DOHH2 (cell line): ENCODE measurements around the gene MED13.

Source experiments
- H3F3A ChIP-seq: fragments of 200-600 bp; sonication (generic), shearing (Covaris generic); 2 replicates; pipeline ENCODE4 v1.6.0; 2016; ENCODE audit warnings: antibody characterized with exemption, mild to moderate bottlenecking; ENCODE audit not compliant: control insufficient read depth, insufficient read depth
- H3K27ac ChIP-seq: fragments of 200-600 bp; sonication (generic); 2 replicates; pipeline ENCODE4 v1.5.1; 2014; ENCODE audit warnings: low read depth, mild to moderate bottlenecking, low read length, moderate library complexity
- H3K27me3 ChIP-seq: fragments of 200-600 bp; sonication (generic); 2 replicates; pipeline ENCODE4 v1.6.1; 2014; ENCODE audit warnings: mild to moderate bottlenecking, low read length, mixed read lengths; ENCODE audit not compliant: control insufficient read depth
- H3K36me3 ChIP-seq: fragments of 200-600 bp; sonication (generic); 2 replicates; pipeline ENCODE4 v1.6.1; 2014; ENCODE audit warnings: mild to moderate bottlenecking, low read length, moderate library complexity, mixed read lengths; ENCODE audit not compliant: control insufficient read depth
- H3K4me1 ChIP-seq: fragments of 200-600 bp; sonication (generic); 2 replicates; pipeline ENCODE4 v1.6.1; 2014; ENCODE audit warnings: mild to moderate bottlenecking, low read length, mixed read lengths; ENCODE audit not compliant: control insufficient read depth
- H3K4me2 ChIP-seq: fragments of 200-600 bp; sonication (generic); 2 replicates; pipeline ENCODE4 v1.6.0; 2014; ENCODE audit warnings: mild to moderate bottlenecking, low read length, moderate library complexity
- H3K4me3 ChIP-seq: fragments of 200-600 bp; sonication (generic); 2 replicates; pipeline ENCODE4 v1.5.1; 2014; ENCODE audit warnings: mild to moderate bottlenecking, low read length, mixed read lengths
- H3K79me2 ChIP-seq: fragments of 200-600 bp; sonication (generic); 2 replicates; pipeline ENCODE4 v1.6.1; 2014; ENCODE audit warnings: mild to moderate bottlenecking, low read length, mixed read lengths; ENCODE audit not compliant: control insufficient read depth
- H3K9me2 ChIP-seq: fragments of 200-600 bp; sonication (generic); replicated peaks from 2 replicates; pipeline ENCODE4 v1.6.1; 2014; ENCODE audit warnings: mild to moderate bottlenecking, low read length, mixed read lengths; ENCODE audit not compliant: control insufficient read depth
- H3K9me3 ChIP-seq: fragments of 200-600 bp; sonication (generic); 2 replicates; pipeline ENCODE4 v1.6.1; 2014; ENCODE audit warnings: antibody characterized with exemption, low read length, mixed read lengths; ENCODE audit not compliant: control insufficient read depth, insufficient read depth
- H4K20me1 ChIP-seq: fragments of 200-600 bp; sonication (generic); 2 replicates; pipeline ENCODE4 v1.6.0; 2014; ENCODE audit warnings: low read depth, mild to moderate bottlenecking, antibody characterized with exemption, low read length, moderate library complexity; ENCODE audit not compliant: control insufficient read depth, insufficient read depth
- CTCF ChIP-seq: fragments of 200-600 bp; sonication (generic); IDR thresholded peaks from one replicate; pipeline ENCODE4 v1.5.1; 2014; ENCODE audit warnings: antibody characterized with exemption, mild to moderate bottlenecking, low read depth, low read length; ENCODE audit not compliant: poor library complexity, severe bottlenecking
- EZH2phosphoT487 ChIP-seq: fragments of 200-600 bp; sonication (generic); IDR thresholded peaks from 2 replicates; pipeline ENCODE4 v1.6.1; 2017; ENCODE audit warnings: borderline replicate concordance, mild to moderate bottlenecking, antibody characterized with exemption, low read length, moderate library complexity, mixed read lengths

The MED13 gene

GRCh38 chr17:62058611-62059010 lies 6.5 kb downstream of the MED13 start:
- Histone ChIP-seq H4K20me1 (peaks cover 25% of the 10 kb centered on the region), H3K36me3 (peaks cover 82% of the 10 kb centered on the region), H3F3A (no peaks in the 10 kb centered on the region), H3K4me3 (no peak overlapping the region), H3K27ac (no peak overlapping the region), H3K4me2 (no peak overlapping the region), H3K79me2 (peaks cover 98% of the 10 kb centered on the region), H3K4me1 (peaks cover 20% of the 10 kb centered on the region), H3K9me3 (no peaks in the 10 kb centered on the region), H3K9me2 (no peaks in the 10 kb centered on the region), H3K27me3 (no peaks in the 10 kb centered on the region)
- TF ChIP-seq CTCF, result no peak
- TF ChIP-seq EZH2phosphoT487, result no peak

GRCh38 chr17:62057696-62058095 lies 7.4 kb downstream of the MED13 start:
- Histone ChIP-seq H3K36me3 (peaks cover 82% of the 10 kb centered on the region), H3F3A (no peaks in the 10 kb centered on the region), H3K9me2 (no peaks in the 10 kb centered on the region), H3K4me2 (no peak overlapping the region), H3K79me2 (peaks cover 98% of the 10 kb centered on the region), H3K4me3 (no peak overlapping the region), H3K27ac (no peak overlapping the region), H3K27me3 (no peaks in the 10 kb centered on the region), H3K9me3 (no peaks in the 10 kb centered on the region), H4K20me1 (peaks cover 22% of the 10 kb centered on the region), H3K4me1 (peaks cover 11% of the 10 kb centered on the region)
- TF ChIP-seq CTCF (no peak), EZH2phosphoT487 (no peak)

DNA sequence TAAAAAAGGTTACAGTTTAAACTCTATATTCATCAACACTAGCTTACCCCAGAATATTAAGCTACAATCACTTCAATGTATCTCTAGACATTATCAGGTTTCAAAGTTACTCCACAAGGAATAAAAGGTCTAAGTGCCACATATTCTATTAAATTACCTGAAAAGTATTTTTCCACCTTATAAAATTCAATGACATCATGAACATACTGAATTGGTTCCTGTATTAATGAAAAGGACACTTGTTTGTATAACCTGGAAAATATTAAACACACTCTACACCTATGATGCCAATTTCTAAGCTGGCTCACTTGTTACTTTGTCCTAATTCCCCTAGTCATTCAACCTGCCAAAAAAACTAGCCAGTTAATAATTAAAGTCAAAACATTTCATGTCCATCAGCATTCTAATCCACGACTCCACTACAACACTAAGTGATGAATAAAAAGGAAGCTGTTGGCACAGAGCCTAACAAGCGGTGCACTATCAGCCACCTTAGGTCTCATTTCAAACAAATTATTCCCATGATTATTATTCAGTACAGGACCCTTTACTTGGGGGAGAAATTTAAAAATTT lies 12.2 kb downstream of the MED13 start:
- Histone ChIP-seq H3K9me3 (no peaks in the 10 kb centered on the region), H3K4me1 (no peaks in the 10 kb centered on the region), H3K4me3 (no peak overlapping the region), H3K9me2 (no peaks in the 10 kb centered on the region), H3K4me2 (no peak overlapping the region), H4K20me1 (peaks cover 17% of the 10 kb centered on the region), H3K79me2 (peaks cover 94% of the 10 kb centered on the region), H3F3A (no peaks in the 10 kb centered on the region), H3K36me3 (peaks cover 86% of the 10 kb centered on the region), H3K27me3 (no peaks in the 10 kb centered on the region), H3K27ac (no peak overlapping the region)
- TF ChIP-seq CTCF (no peak), EZH2phosphoT487 (no peak)
